Measurements from ENCODE around the gene SLC9B2.

- TF ChIP-seq CTCF (IDR thresholded peaks at IDR 0.05) = no peak
- TF ChIP-seq EZH2 (IDR thresholded peaks at IDR 0.05; ENCODE audit: borderline replicate concordance, insufficient read depth, low read depth, low read length, poor library complexity, severe bottlenecking) = no peak
Measured at GRCh38 chr4:103010804-103011203, 65.8 kb downstream of the SLC9B2 start.

Measured in B cell (primary cell).